OCI-LY3 (cell line): Measurements from ENCODE around the gene REEP6.

Experiments
- CTCF ChIP-seq: fragments of 200-600, 300-600 bp; sonication (generic); IDR thresholded peaks from 2 replicates; pipeline ENCODE4 v1.5.1; 2014; ENCODE audit warnings: antibody characterized with exemption, low read length, low read depth
- EZH2phosphoT487 ChIP-seq: fragments of 200-600 bp; shearing (Covaris generic); IDR thresholded peaks from 2 replicates; pipeline ENCODE4 v1.6.1; 2018; ENCODE audit warnings: antibody characterized with exemption, mixed run types, low read depth

- TF ChIP-seq CTCF (no peak), EZH2phosphoT487 (no peak)
Observed at GRCh38 chr19:1455002-1455335, 36.0 kb upstream of the REEP6 start.
